COR-L47 (cell line): ENCODE measurements around the gene UNC5CL.

ENCODE experiments used
- DNase-seq: peaks from one replicate; lab custom pipeline; 2025; lab: John Stamatoyannopoulos, UW

Gene UNC5CL

DNA sequence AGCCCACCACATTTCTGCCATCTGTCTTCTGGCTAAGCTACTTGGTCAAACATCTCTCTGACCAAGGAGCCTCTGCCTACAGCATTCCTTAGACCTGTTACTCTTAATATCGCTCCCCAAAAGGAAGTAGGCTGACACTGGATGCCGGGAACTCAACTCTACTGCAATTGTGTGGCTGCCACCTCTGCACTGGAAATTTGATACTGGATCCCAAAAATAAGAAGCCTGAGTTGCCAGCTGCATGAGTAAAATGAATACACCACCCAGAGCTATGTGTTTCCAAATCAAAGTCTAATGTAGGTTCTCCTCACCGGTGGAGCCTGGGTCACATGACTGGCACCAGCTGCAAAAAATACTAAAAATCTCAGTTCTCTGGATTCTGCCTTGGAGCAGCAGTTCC is 36.9 kb downstream of the UNC5CL start:
- DNase-seq = no peak

DNA sequence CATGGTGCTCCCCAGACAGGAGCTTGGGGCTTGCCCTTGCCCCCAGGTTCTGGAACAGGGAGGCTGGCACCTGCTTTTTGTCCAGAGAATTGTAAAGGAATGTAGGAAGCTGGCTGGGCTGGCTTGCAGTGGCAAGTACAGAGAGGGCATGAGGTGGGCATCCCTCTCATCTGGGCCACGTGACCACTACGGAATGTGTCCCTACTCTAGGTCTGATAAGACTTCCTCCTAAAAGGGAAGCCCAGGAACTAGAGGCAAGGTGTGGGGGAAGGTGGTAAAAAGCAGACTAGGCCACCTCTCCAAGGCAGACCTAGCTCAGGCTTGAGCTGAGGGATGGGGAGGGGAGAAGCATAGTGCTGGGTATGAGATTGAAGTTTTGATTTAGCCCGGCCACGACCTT is 38.8 kb downstream of the UNC5CL start:
- no peak for DNase-seq

- no peak for DNase-seq
These were observed 39.5 kb downstream of the UNC5CL start for GRCh38 chr6:40999569-40999968.

DNA sequence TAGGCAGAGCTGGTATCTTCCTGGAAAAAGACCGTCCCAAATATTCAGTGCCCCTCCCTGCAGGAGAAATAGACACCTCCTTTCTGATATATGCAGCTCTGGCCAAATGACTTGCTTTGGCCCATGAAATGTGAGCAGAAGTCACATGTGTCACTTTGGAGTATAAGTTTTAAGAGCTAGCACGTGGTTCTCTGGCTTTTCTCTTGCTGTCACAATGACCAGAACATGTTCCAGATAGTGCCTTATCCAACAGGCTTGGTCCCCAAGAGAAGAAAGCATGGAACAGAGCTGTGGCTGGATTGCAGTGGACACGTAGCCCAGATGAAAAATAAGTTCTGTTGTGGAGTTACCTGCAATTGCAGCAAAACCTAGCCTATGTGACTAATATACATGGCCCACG is 40.4 kb downstream of the UNC5CL start:
- DNase-seq = no peak

- DNase-seq = peak; percentile 17
These were observed 41.6 kb downstream of the UNC5CL start for GRCh38 chr6:40997234-40997957.

DNA sequence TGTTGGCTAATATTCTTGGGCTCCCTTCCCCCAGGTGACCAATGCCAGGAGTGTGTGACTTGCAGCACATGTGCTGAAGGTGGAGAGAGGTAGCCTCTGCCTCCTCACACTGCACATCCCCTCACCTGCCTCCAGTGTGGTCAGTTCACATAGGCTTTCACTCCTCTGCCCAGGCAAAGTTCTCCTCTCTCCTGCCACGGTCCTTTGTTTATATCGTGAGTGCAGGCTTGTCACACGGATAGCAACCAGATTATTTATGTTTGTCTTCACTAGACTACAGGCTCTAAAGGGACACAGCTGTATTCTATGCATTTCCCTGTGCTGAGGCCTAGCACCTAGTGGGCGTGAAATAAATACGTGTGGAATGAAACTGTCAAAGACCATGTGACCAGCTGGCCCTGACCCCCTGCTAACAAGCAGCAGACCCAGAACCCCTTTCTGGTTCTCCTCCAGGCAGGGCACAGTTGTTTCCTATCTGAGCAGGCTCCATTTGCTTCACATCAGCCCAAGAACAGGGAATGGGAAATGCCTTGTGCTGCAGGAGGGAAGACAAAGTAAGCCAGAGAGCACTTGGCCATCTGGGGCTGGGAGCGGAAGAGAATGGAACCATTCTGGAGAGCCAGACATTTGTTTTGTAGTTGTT is 42.3 kb downstream of the UNC5CL start:
- DNase-seq = no peak

- no peak for DNase-seq
These were observed 46.3 kb downstream of the UNC5CL start for GRCh38 chr6:40992746-40993145.

DNA sequence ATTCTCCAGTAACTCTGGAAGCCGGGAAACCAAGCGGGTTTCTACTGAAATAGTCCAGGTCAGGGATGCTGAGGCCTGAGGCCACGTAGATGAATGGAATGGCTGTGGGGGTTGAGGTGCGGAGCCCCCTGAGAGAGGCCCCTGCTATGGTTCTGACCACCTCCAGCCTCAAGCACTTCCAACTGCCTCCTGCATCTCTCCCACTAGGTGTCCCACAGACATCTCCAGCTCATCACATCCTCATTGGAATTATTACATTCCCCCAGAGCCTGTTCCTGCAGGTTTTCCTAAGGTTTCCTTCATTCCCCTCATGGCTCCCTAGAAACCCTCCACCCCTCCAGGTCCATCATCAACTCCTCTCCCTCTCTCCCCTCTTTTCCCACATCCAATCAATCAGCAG is 48.7 kb downstream of the UNC5CL start:
- DNase-seq = no peak

- DNase-seq = no peak
These were observed 49.5 kb downstream of the UNC5CL start for GRCh38 chr6:40989204-40990169.

DNA sequence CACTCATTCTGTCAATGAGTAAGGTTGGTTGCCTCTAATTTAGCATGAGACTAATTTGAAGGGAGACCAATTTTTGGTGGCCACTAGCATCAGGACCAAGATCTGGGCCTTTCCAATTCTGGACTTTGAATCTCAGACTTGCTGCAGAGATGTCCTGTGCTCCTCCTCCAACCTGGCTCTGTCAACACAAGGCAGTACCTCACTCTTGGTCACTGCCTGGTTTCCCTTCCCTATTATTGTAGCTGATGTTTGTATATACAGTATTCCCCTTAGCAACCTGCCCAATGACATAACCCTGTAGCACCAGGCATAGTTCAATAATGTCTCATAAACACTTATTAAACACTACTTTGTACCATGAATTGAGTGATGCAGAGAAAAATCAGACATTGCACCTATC is 50.4 kb downstream of the UNC5CL start:
- no peak for DNase-seq

DNA sequence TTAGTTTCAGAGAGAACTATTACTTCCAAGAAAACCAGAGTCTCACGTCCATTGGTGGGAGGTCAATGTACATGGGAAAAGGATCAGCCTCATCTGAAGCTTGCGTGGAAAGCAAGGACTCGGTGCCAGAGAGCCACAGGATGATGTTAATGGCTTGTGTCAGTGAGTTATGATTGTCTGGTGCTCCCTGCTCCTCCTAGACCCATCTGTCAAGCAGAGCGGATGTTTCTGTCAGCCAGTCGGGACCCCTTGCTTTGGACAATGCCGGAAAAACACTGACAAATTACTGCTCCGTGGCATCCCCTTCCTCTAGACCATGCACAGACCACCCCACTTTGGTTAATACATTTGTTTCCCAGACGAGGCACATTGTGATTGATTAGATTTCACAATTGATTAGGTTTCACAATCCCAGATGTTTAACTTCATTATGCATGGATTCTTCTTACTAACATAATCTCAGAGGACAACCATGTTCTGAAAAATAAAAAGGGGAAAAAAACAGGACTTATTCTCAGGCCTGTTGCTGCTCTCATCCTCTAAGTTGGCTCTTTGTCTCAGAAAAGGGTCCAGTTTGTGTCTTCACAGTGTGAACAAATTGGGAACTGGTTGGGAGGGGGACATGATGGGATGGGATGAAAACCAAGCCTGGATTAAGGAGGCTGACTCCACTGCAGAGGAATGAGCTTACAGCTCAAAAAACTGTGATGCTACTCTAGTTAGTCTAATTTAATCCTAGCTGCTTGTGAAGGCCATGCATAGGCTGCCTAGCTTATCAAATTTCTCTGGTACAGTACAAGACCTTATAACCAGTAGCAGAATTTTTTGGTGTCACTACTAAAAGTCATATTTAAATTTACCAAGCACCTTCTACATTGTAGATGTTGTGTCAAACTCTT is 51.9 kb downstream of the UNC5CL start:
- no peak for DNase-seq

DNA sequence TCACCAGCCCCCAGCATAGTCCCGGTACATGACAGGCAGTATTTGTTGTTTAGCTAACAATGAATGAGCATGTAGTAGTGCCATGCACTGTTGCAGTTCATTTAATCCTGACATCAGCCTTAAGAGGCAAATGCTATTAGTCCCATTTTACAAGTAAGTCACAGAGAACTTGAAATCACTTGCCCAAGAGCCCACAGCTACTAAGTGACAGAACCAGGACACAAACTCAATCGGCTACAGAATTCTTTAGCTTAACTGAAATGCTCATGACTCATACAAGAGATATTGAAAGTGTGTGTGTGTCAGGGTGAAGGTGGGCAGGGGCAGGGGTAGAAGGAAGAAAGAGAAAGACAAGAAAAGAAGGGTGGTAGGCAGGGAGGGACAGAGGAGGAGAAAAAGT is 52.7 kb downstream of the UNC5CL start:
- DNase-seq = no peak

DNA sequence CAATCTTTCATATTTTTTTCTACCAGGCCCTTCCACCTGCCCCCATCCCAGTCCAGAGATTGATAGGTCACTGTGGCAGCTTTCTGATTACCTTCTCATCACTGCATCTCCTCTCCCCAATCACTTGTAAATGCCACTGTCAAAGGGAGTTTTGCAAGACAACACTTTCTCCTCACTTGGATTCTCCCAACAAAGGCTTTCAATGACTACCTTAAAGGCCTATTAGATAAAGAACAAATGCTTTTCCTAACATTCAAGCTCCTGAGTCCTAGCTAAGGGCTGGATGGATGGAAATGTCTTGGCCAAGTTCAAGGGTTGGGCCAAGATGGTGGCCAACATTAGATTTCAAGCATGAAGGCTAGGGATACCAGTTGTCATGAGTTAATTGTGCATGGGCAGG is 55.3 kb downstream of the UNC5CL start:
- no peak for DNase-seq

DNA sequence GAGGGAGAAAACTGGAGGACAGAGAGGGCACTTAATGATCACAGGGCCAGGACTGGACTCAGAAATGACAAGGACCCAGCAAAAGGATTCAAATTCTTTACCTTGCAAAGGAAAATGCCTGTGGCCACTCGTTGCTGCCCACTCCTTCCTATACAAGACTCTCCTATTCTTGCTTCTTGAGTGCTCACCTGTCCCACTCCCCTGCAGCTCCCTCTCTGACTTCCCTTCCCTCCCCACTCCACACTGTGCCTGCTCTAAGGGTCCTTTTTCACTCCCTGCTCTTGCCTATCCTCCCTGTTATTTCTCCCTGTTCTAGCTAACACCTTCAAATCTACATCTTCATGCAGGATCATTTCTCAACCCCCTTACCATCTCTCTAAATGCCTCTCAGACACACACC is 56.1 kb downstream of the UNC5CL start:
- no peak for DNase-seq

GRCh38 chr6:40978687-40979289 is 60.2 kb downstream of the UNC5CL start:
- no peak for DNase-seq

- no peak for DNase-seq
These were observed 61.3 kb downstream of the UNC5CL start for GRCh38 chr6:40977695-40978094.

DNA sequence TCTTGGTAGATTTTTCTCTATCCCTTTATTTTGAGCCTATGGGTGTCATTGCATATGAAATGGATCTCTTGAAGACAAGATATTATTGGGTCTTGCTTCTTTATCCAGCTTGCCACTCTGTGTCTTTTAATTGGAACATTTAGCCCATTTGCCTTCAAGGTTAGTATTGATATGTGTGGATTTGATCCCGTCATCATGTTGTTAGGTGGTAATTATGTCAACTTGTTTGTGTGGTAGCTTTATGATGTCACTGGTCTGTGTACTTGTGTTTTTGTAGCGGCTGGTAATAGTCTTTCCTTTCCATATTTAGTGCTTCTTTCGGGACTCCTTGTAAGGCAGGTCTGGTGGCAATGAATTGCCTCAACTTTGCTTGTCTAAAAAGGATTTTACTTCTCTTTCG is 61.9 kb downstream of the UNC5CL start:
- DNase-seq = no peak
